H1 (cell line): ENCODE results near the gene SLC38A8.

Source experiments
- EP300 ChIP-seq, 2 experiments: IDR thresholded peaks; 1 replicate in 1 of 2; 2 replicates in 1 of 2; pipeline ENCODE4 v1.6.1; 2011 to 2012; ENCODE audit warnings: low read depth in 2 of 2, low read length in 2 of 2, mild to moderate bottlenecking in 2 of 2, borderline replicate concordance in 1 of 2, inconsistent platforms in 1 of 2, moderate library complexity in 1 of 2
- EZH2 ChIP-seq: fragments of 200-600 bp; sonication (generic); IDR thresholded peaks from 2 replicates; pipeline ENCODE4 v1.7.1; 2012; ENCODE audit warnings: low read depth, mild to moderate bottlenecking, moderate library complexity, low read length, inconsistent platforms; ENCODE audit not compliant: severe bottlenecking
- GABPA ChIP-seq: IDR thresholded peaks from 2 replicates; pipeline ENCODE4 v1.6.1; 2011; ENCODE audit warnings: mild to moderate bottlenecking, low read length, moderate library complexity, borderline replicate concordance; ENCODE audit not compliant: insufficient read depth
- POLR2AphosphoS5 ChIP-seq: IDR thresholded peaks from 2 replicates; pipeline ENCODE4 v1.6.1; 2011; ENCODE audit warnings: low read depth, low read length
- TAF1 ChIP-seq: IDR thresholded peaks from 2 replicates; pipeline ENCODE4 v1.6.1; 2011; ENCODE audit warnings: mild to moderate bottlenecking, low read depth, low read length
- TF ChIP-seq, protein P1 (sequence below), 3 experiments: IDR thresholded peaks; 1 replicate in 2 of 3; 2 replicates in 1 of 3; pipeline versions ENCODE4 v1.5.1 to v1.6.1; 2011; ENCODE audit warnings: low read length in 3 of 3, mild to moderate bottlenecking in 3 of 3, inconsistent platforms in 2 of 3, low read depth in 1 of 3, moderate library complexity in 1 of 3; ENCODE audit not compliant: insufficient read depth in 1 of 3; ENCODE audit errors: control extremely low read depth in 1 of 3

DNA sequence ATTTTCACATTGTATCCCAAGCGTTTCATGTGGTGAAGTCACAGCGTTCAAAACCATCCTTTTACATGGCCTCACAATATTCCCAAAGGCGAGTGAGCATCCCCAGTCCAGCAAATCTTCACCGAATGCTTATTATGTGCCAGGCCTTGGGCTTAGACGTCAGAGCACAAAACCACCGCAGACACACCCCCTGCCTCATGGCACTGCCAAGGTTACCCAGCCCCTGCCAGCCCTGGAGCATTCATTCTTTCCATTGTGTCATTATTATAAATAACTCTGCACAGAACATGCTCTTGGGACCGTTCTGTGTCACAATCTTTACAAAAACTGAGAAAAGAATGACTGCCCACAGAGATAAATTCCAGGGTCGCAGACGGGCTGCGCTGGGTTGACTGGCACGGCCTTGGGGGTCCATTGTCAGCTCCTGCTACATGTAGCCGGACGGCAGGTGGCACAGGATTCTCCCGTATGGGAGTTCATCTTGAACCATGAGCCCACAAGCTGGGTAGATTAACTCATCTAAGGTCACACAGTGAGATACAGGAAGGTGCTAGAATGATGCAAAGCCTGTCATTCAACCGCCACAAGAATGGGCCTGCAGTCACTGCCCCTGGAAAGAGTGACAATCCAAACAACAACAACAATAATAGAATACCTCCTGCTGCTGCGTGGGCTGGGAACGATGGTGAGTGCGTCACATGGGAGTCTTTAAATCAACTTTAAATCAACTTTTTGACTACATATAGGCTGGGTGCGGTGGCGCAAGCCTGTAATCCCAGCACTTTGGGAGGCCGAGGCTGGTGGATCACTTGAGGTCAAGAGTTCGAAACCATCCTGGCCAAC lies 79.1 kb downstream of the SLC38A8 start:
- TF ChIP-seq POLR2AphosphoS5 (no peak), EP300 (IDR thresholded peaks at IDR 0.05; ENCODE audit: borderline replicate concordance in 1 of 2, low read depth in 2 of 2, low read length in 2 of 2) (no peak), GABPA (no peak), TAF1 (no peak), EZH2 (no peak)
- TF ChIP-seq, protein P1, sequence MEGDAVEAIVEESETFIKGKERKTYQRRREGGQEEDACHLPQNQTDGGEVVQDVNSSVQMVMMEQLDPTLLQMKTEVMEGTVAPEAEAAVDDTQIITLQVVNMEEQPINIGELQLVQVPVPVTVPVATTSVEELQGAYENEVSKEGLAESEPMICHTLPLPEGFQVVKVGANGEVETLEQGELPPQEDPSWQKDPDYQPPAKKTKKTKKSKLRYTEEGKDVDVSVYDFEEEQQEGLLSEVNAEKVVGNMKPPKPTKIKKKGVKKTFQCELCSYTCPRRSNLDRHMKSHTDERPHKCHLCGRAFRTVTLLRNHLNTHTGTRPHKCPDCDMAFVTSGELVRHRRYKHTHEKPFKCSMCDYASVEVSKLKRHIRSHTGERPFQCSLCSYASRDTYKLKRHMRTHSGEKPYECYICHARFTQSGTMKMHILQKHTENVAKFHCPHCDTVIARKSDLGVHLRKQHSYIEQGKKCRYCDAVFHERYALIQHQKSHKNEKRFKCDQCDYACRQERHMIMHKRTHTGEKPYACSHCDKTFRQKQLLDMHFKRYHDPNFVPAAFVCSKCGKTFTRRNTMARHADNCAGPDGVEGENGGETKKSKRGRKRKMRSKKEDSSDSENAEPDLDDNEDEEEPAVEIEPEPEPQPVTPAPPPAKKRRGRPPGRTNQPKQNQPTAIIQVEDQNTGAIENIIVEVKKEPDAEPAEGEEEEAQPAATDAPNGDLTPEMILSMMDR (IDR thresholded peaks at IDR 0.05; ENCODE audit: control extremely low read depth in 1 of 3, insufficient read depth in 1 of 3, low read depth in 1 of 3, low read length in 3 of 3): no peak
